ENCODE data around the gene DZIP1. TPM values are rescaled to one million over a fixed set of nuclear protein-coding genes. Genes with fewer than 3 reads are reported as not detected.

The DZIP1 gene
- total RNA-seq, 1 experiment from 2014 or later: 33.6 TPM

- peaks cover 35 to 37% of the 10 kb centered on the region in 2 experiments for H3K4me1 Mint-ChIP-seq
These were observed 96.9 kb downstream of the DZIP1 start for GRCh38 chr13:95547531-95548167.

More at GRCh38 chr13:95547531-95548167, 96.9 kb downstream of the DZIP1 start:
- H3K18ac ChIP-seq (ENCODE audit: insufficient read length, low read depth, low read length): no peak overlapping the region
- H4K8ac ChIP-seq (replicated peaks; ENCODE audit: insufficient read length, low read depth, low read length): no peak overlapping the region
- no peak overlapping the region for H3K23ac ChIP-seq (ENCODE audit: insufficient read length, low read depth, low read length)
- H3K9ac ChIP-seq (ENCODE audit: extremely low read depth, insufficient read length, low read length): no peak overlapping the region
- H4K5ac ChIP-seq (ENCODE audit: insufficient read length, low read depth, low read length): no peak overlapping the region
- no peaks in the 10 kb centered on the region for H4K20me1 ChIP-seq (ENCODE audit: control insufficient read depth, insufficient read depth, insufficient read length)
- WGBS (ENCODE audit: extremely low coverage, insufficient read length, low lambda C conversion rate): no CpG with 5 or more reads among the region's 6 CpGs
- H3K27me3 ChIP-seq (ENCODE audit: insufficient read depth, low read length): no peaks in the 10 kb centered on the region
- Mint-ChIP-seq H3K4me3 (no peak overlapping the region), H3K27ac (no peak overlapping the region), H3K36me3 (ENCODE audit: insufficient read depth in 1 of 3, low read depth in 3 of 3) (no peaks in the 10 kb centered on the region), H3K9me3 (no peaks in the 10 kb centered on the region), H3K27me3 (ENCODE audit: low read depth) (peaks cover 15% of the 10 kb centered on the region)
- H3T11ph ChIP-seq (ENCODE audit: low read length): no peak overlapping the region
- H3K27ac ChIP-seq (ENCODE audit: insufficient read length, low read depth, low read length): no peak overlapping the region
- H3K79me1 ChIP-seq (ENCODE audit: insufficient read depth, low read depth, low read length, poor library complexity, severe bottlenecking): no peaks in the 10 kb centered on the region
- H2BK15ac ChIP-seq (ENCODE audit: low read depth, low read length): no peak overlapping the region
- H3K4me2 ChIP-seq (ENCODE audit: insufficient read depth, insufficient read length, low read length): no peak overlapping the region
- no peak overlapping the region for H2BK120ac ChIP-seq (ENCODE audit: low read depth, low read length, poor library complexity, severe bottlenecking)
- no peak for DNase-seq
- no peak overlapping the region for H3K4ac ChIP-seq (ENCODE audit: low read depth, low read length)
- no peak overlapping the region for H2BK20ac ChIP-seq (ENCODE audit: low read depth, low read length, poor library complexity, severe bottlenecking)
- no peak overlapping the region for H4K91ac ChIP-seq (ENCODE audit: insufficient read length, low read depth, low read length)
- TF ChIP-seq CTCF (conservative IDR thresholded peaks at IDR 0.05): no peak
- H3K4me1 ChIP-seq (ENCODE audit: insufficient read depth, low read length): no peaks in the 10 kb centered on the region; the same call in 1 of the 2 replicates
- H3K79me2 ChIP-seq (ENCODE audit: insufficient read depth, low read length): no peaks in the 10 kb centered on the region
- no peak overlapping the region for H2BK5ac ChIP-seq (ENCODE audit: insufficient read length, low read length)
- H3K56ac ChIP-seq (ENCODE audit: insufficient read length, low read depth, low read length): no peak overlapping the region
- H3K14ac ChIP-seq (ENCODE audit: insufficient read depth, low read length): no peak overlapping the region
- H3K23me2 ChIP-seq (ENCODE audit: insufficient read length, low read depth, low read length, poor library complexity, severe bottlenecking): peaks cover 6% of the 10 kb centered on the region
- H3K9me3 ChIP-seq (ENCODE audit: control insufficient read depth, low read depth, low read length): no peaks in the 10 kb centered on the region
- no peak overlapping the region for H2AFZ ChIP-seq (ENCODE audit: low read length)
- H2AK5ac ChIP-seq (ENCODE audit: insufficient read length, low read length): no peak overlapping the region
- H2BK12ac ChIP-seq (ENCODE audit: insufficient read length, low read depth, low read length): no peak overlapping the region
